Neural cell (in vitro differentiated cells): ENCODE results near the gene CLIP1.

Source experiments
- EP300 ChIP-seq: fragments of 450-650 bp; conservative IDR thresholded peaks from 2 replicates; pipeline ENCODE4 v1.6.1; 2014; ENCODE audit warnings: antibody characterized with exemption, mild to moderate bottlenecking, moderate library complexity; ENCODE audit not compliant: poor library complexity, severe bottlenecking
- EZH2 ChIP-seq: fragments of 200-600, 300-800 bp; shearing (Covaris generic), sonication (generic); IDR thresholded peaks from 2 replicates; pipeline ENCODE4 v1.6.1; 2014; ENCODE audit warnings: antibody characterized with exemption, low read length, borderline replicate concordance, mild to moderate bottlenecking; ENCODE audit not compliant: insufficient read depth, poor library complexity, severe bottlenecking
- MXI1 ChIP-seq: fragments of 450-650 bp; conservative IDR thresholded peaks from 2 replicates; pipeline ENCODE4 v1.6.1; 2014; ENCODE audit warnings: antibody characterized with exemption, mild to moderate bottlenecking; ENCODE audit not compliant: poor library complexity, severe bottlenecking
- POLR2AphosphoS5 ChIP-seq: IDR thresholded peaks from 2 replicates; pipeline ENCODE4 v1.6.1; 2012
- RAD21 ChIP-seq: fragments of 450-650 bp; conservative IDR thresholded peaks from 2 replicates; pipeline ENCODE4 v1.6.1; 2014; ENCODE audit warnings: antibody characterized with exemption, mild to moderate bottlenecking, moderate library complexity
- SMC3 ChIP-seq: fragments of 450-650 bp; conservative IDR thresholded peaks from 2 replicates; pipeline ENCODE4 v1.6.1; 2014; ENCODE audit warnings: antibody characterized with exemption, mild to moderate bottlenecking, moderate library complexity; ENCODE audit not compliant: poor library complexity
- TAF1 ChIP-seq: IDR thresholded peaks from 2 replicates; pipeline ENCODE4 v1.6.1; 2012; ENCODE audit warnings: low read depth
- TF ChIP-seq, protein P1 (sequence below): fragments of 450-650 bp; IDR thresholded peaks from 2 replicates; pipeline ENCODE4 v1.5.1; 2014; ENCODE audit warnings: antibody characterized with exemption, mild to moderate bottlenecking, moderate library complexity; ENCODE audit not compliant: poor library complexity, severe bottlenecking
- TF ChIP-seq, protein P2 (sequence below): IDR thresholded peaks from 2 replicates; pipeline ENCODE4 v1.6.1; 2012; ENCODE audit warnings: borderline replicate concordance

DNA sequence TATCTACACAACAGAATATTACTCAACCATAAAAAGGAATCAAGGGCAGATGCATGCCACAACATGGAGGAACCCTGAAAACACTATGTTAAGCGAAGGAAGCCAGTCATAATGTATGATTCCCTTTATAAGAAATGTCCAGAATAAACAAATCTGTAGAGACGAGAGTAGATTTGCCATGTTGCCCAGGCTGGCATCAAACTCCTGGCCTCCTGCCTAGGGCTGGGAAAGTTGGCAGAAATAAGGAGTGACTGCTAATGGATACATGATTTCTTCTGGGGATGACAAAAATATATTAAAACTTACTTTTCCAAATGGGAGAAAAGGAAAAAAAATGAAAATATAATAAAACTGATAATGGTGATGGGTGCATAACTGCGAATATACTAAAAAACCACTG lies 10.9 kb downstream of the CLIP1 start:
- TF ChIP-seq, protein P1, sequence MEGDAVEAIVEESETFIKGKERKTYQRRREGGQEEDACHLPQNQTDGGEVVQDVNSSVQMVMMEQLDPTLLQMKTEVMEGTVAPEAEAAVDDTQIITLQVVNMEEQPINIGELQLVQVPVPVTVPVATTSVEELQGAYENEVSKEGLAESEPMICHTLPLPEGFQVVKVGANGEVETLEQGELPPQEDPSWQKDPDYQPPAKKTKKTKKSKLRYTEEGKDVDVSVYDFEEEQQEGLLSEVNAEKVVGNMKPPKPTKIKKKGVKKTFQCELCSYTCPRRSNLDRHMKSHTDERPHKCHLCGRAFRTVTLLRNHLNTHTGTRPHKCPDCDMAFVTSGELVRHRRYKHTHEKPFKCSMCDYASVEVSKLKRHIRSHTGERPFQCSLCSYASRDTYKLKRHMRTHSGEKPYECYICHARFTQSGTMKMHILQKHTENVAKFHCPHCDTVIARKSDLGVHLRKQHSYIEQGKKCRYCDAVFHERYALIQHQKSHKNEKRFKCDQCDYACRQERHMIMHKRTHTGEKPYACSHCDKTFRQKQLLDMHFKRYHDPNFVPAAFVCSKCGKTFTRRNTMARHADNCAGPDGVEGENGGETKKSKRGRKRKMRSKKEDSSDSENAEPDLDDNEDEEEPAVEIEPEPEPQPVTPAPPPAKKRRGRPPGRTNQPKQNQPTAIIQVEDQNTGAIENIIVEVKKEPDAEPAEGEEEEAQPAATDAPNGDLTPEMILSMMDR = no peak
- TF ChIP-seq EP300 (no peak), EZH2 (no peak), POLR2AphosphoS5 (no peak), MXI1 (no peak), TAF1 (no peak), RAD21 (no peak), SMC3 (no peak)
- TF ChIP-seq, protein P2, sequence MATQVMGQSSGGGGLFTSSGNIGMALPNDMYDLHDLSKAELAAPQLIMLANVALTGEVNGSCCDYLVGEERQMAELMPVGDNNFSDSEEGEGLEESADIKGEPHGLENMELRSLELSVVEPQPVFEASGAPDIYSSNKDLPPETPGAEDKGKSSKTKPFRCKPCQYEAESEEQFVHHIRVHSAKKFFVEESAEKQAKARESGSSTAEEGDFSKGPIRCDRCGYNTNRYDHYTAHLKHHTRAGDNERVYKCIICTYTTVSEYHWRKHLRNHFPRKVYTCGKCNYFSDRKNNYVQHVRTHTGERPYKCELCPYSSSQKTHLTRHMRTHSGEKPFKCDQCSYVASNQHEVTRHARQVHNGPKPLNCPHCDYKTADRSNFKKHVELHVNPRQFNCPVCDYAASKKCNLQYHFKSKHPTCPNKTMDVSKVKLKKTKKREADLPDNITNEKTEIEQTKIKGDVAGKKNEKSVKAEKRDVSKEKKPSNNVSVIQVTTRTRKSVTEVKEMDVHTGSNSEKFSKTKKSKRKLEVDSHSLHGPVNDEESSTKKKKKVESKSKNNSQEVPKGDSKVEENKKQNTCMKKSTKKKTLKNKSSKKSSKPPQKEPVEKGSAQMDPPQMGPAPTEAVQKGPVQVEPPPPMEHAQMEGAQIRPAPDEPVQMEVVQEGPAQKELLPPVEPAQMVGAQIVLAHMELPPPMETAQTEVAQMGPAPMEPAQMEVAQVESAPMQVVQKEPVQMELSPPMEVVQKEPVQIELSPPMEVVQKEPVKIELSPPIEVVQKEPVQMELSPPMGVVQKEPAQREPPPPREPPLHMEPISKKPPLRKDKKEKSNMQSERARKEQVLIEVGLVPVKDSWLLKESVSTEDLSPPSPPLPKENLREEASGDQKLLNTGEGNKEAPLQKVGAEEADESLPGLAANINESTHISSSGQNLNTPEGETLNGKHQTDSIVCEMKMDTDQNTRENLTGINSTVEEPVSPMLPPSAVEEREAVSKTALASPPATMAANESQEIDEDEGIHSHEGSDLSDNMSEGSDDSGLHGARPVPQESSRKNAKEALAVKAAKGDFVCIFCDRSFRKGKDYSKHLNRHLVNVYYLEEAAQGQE = no peak
